Hippocampal formation (tissue), 2 donors: ENCODE results near the gene MUL1.

Experiments used
- DNase-seq, 2 donors: peaks; one replicate each; lab custom pipeline; 2025; lab: John Stamatoyannopoulos, UW

The MUL1 gene

DNA sequence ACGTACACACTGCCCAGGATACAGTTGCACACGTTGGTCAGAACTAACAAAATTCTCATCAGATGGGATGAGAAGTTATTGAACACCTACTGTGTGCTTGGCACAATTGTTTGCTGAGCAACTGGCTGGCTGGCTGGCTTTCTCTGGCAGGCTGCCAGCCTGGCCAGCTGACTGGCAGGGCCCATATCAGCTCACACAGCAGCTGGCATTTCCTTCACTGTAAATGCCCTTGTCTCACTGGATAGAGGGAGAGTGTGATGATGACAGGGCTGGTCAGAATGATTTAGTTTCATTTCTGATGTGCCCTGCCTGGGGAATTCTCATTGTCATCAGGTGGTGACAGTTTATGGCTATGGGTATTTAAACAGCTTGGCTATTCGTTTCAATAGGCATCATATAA is 37.8 kb downstream of the MUL1 start:
- peak in 1 of 2 donors; percentile 23 for DNase-seq

DNA sequence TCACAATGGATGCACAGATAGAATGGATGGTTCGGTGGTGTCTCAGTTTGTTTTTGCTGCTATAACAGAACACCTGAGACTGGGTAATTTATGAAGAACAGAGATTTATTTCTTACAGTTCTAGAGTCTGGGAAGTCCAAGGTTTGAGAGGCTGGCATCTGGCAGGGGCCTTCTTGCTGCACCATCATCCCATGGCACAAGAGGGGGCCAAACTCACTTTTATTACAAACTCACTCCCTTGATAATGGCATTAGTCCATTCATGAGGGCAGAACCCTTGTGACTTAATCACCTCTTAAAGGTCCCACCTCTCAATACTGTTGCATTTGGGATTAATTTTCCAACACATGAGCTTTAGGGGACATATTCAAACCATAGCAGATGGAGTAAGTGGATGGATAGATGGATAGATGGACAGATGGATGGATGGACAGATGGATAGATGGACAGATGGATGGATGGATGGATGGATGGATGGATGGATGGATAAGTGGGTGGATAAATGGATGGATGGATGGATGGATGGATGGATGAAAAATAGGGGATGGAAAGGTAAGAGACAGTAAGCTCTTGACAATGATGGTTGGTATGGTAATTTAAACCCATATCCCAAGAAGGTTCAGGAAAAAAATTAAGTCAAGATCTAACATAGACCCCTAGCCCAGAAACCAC is 38.4 kb downstream of the MUL1 start:
- DNase-seq: no peak

DNA sequence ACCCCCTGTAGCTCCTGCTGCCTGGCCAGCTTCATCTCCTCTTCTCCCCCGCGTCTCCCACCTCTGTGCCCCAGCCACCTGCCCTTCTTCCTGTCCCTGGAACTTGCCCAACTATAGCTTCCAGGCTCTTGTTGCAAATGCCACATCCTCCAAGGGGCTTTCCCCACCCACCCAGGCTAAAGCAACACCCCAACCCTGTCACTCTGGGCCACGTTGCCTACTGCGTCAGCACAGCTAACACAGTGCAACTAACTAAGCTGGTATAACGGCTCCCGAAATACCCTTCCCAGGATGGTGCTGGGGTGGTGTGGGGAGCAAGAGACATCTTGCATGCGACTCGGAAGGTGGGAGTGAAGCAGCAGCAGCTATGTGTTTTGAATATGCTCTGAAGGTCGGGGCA is 41.7 kb downstream of the MUL1 start:
- no peak for DNase-seq

DNA sequence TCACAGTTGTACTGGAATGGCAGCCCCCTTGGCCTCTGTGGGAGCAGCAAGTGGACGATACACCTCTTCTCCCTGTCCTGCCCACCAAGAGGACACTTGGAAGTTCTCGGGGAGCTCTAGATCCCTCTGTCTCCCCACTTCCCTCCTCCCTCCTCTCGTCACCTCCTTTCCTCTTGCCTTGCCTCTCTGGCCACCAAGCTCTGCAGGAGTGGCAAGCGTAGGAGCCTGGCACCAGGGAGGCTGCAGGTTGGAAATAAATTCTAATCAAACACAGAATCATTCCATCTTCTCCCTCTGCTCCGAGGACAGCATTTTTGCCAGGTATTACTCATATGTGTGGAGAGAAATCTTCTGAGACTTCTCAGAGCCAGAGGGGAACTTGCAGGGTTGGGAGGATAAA is 42.8 kb downstream of the MUL1 start:
- no peak for DNase-seq

DNA sequence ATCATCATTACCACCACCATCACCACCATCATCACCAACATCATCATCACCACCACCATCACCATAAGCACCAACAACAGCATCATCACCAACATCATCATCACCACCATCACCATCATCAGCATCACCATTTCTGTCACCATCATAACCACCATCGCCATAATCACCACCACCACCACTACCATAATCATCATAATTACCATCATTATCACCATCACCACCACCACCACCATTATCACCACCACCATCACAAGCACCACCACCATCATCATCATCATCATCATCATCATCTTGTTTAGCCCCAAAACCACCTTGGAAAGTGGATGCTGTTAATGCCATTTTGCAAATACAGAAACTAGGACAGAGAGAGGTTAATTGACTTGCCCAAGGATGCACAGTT is 44.4 kb downstream of the MUL1 start:
- no peak for DNase-seq

DNA sequence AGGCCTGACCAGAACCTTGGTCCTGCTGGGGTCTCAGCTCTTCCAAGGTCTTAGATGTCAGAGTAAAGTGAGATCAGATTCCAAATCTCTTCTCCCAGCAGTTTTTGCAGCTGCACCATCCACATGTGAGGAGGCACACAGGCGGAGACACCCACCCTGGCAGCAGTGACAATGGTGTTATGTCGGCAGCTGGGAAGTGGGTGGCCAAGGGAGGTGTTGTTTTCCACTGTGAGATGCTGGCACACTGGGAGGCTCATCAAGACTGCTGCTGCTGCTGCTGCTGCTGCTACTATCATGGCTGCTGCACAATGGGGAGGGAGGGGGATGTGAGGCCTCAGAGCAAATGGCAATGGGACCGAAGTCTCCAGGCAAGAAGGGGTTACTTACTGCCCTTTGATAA is 45.6 kb downstream of the MUL1 start:
- DNase-seq: peak; percentile 35 to 49

DNA sequence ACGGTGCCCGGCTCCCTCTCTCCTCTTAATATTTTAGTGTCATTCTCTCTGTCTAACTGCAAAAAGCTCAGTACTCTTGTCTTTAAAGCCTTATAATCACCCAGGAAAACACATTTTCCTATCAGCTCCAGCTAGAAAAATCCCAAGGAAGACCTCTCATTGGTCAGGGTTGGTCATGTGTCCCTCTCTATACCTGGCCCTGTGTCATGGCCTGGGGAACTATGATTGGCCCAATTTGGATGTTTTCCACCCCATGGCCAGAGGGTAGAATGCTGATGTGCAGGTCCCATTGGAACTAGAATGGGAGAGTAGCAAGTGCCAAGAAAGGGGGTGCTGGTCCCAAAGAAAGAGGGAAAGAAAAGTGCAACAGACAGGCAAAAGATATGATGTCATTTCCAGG is 49.2 kb downstream of the MUL1 start:
- no peak for DNase-seq

DNA sequence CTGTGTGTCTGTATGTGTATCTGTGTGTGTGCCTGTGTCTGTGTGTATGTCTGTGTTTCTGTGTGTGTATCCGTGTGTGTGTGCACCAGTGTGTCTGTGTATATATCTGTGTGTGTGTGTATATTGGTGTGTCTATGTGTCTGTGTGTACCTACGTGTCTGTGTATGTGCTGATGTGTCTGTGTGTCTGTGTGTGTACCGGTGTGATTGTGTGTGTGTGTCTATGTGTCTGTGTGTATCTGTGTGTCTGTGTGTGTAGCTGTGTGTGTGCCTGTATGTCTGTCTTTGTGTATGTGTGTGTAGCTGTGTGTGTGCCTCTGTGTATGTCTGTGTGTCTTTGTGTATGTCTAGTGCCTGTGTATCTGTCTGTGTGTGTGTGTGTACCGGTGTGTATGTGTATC is 53.9 kb downstream of the MUL1 start:
- no peak for DNase-seq

DNA sequence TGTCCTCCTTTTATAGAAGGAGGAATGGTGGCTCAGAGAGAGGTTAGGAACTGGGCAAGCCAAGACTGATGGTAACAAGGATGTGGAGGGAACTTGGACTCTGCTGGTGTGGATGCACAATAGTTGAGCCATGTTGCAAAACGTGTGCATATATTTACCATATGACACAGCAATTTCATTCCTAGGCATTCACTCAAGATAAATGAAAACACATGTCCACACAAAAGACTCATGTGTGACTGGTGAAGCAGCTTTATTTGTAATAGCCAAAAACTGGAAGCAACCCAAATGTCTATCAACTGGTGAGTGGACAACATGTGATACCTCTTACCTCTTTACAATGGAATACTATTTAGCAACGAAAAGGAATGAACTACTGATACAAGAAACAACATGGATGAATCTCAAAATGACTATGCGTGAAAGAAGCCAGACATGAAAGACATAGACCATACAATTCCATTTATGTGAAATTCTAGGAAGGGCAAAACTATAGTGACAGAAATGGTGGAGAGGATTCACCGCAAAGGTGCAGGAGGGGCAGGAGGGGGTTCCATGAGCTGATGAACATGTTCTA is 58.1 kb downstream of the MUL1 start:
- no peak for DNase-seq
